Measurements from ENCODE around the gene SLC45A3.

DNA sequence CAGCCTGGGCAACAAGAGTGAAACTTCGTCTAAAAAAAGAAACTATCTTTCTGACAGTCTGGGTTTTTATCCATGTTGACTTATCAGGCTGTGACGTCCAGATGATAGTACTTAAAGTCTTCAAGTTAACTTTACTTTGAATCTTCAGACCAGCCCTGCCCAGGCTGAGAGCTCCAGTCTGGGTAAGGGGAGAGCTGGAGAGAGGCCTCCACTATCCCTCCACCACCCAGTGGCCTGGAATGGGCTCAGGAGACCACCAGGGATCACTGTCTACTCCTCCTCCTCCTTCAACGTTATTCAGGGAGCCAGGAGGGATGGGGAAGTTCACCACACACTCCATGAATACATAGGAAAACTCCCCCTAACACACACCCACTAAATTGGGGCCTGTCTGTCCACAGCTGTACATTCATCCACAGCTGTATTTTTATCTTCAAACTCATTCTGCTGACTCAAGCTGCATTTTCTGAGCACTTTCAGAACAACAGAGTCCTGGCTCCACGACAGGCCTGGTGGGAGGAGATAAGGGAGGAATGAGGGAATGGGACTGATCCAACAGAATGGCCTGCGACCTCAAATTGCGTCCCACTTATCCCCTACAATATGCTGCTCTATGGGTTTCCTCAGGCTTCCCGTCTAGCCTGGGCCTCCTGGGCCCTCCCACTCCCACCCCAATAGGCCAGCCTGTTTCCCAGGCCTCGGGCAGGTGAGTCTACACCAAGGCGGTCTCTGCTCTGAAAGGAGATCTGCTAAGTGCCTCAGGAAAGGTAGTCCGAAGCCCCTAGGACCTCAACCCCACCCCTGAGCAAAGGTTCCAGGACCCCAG lies 1.8 kb downstream of the SLC45A3 start:
- TF ChIP-seq, protein P1, sequence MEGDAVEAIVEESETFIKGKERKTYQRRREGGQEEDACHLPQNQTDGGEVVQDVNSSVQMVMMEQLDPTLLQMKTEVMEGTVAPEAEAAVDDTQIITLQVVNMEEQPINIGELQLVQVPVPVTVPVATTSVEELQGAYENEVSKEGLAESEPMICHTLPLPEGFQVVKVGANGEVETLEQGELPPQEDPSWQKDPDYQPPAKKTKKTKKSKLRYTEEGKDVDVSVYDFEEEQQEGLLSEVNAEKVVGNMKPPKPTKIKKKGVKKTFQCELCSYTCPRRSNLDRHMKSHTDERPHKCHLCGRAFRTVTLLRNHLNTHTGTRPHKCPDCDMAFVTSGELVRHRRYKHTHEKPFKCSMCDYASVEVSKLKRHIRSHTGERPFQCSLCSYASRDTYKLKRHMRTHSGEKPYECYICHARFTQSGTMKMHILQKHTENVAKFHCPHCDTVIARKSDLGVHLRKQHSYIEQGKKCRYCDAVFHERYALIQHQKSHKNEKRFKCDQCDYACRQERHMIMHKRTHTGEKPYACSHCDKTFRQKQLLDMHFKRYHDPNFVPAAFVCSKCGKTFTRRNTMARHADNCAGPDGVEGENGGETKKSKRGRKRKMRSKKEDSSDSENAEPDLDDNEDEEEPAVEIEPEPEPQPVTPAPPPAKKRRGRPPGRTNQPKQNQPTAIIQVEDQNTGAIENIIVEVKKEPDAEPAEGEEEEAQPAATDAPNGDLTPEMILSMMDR (IDR thresholded peaks at IDR 0.05) = no peak
- no peak for TF ChIP-seq ZFX (IDR thresholded peaks at IDR 0.05; ENCODE audit: borderline replicate concordance)
